H54 (cell line): Measurements from ENCODE around the gene CDC20B.
"Not testable (repeated sequence)": the region's sequence is repeated elsewhere in the genome, so short reads cannot be mapped to it uniquely, and the experiment has no call there.

Source experiments
- DNase-seq: peaks from one replicate; pipeline ENCODE4 v3.0.0; 2011; ENCODE audit warnings: low spot score, mixed read lengths; ENCODE audit not compliant: insufficient read length
- FAIRE-seq: peaks from 3 replicates; lab custom pipeline; 2011; peaks lifted over from hg19 to GRCh38; lab: Jason Lieb, UNC
- POLR2A ChIP-seq: IDR thresholded peaks from 2 replicates; pipeline ENCODE4 v1.6.1; 2011; ENCODE audit warnings: low read depth, mild to moderate bottlenecking, low read length

CDC20B gene

GRCh38 chr5:55146080-55146479 is 26.9 kb downstream of the CDC20B start:
- TF ChIP-seq POLR2A: no peak
- DNase-seq: no peak
- no peak for FAIRE-seq

- FAIRE-seq (no peak), DNase-seq (no peak)
- TF ChIP-seq POLR2A: no peak
Measured at GRCh38 chr5:55143624-55144023, 29.4 kb downstream of the CDC20B start.

GRCh38 chr5:55141945-55142690 is 30.9 kb downstream of the CDC20B start:
- DNase-seq: no peak
- TF ChIP-seq POLR2A: no peak
- FAIRE-seq: no peak

GRCh38 chr5:55140908-55141665 is 31.9 kb downstream of the CDC20B start:
- no peak for FAIRE-seq
- no peak for DNase-seq
- TF ChIP-seq POLR2A: no peak

GRCh38 chr5:55136521-55136920 is 36.5 kb downstream of the CDC20B start:
- TF ChIP-seq POLR2A: no peak
- FAIRE-seq: no peak

GRCh38 chr5:55134053-55134722 is 38.8 kb downstream of the CDC20B start:
- DNase-seq: no peak

More at GRCh38 chr5:55136521-55136920, 36.5 kb downstream of the CDC20B start:
- DNase-seq: no peak

GRCh38 chr5:55123365-55123764 is 49.6 kb downstream of the CDC20B start:
- DNase-seq (no peak), FAIRE-seq (no peak)
- TF ChIP-seq POLR2A: no peak

More at GRCh38 chr5:55134053-55134722, 38.8 kb downstream of the CDC20B start:
- no peak for TF ChIP-seq POLR2A
- FAIRE-seq: no peak

GRCh38 chr5:55114061-55114460 is 58.9 kb downstream of the CDC20B start:
- no peak for TF ChIP-seq POLR2A
- FAIRE-seq: no peak
- no peak for DNase-seq

GRCh38 chr5:55113327-55113726 is 59.6 kb downstream of the CDC20B start:
- FAIRE-seq (no peak), DNase-seq (no peak)
- no peak for TF ChIP-seq POLR2A

GRCh38 chr5:55110217-55110616 is 62.8 kb downstream of the CDC20B start:
- TF ChIP-seq POLR2A: no peak
- no peak for DNase-seq
- no peak for FAIRE-seq

GRCh38 chr5:55108661-55109060 is 64.3 kb downstream of the CDC20B start:
- FAIRE-seq: no peak
- DNase-seq: no peak
- no peak for TF ChIP-seq POLR2A

- not testable (repeated sequence) for FAIRE-seq
Measured at GRCh38 chr5:55105976-55106375, 67.0 kb downstream of the CDC20B start.

GRCh38 chr5:55104946-55105701 is 67.9 kb downstream of the CDC20B start:
- FAIRE-seq: no peak
- no peak for TF ChIP-seq POLR2A
- DNase-seq: no peak

More at GRCh38 chr5:55105976-55106375, 67.0 kb downstream of the CDC20B start:
- DNase-seq: not testable (repeated sequence)
